Subcutaneous adipose tissue (tissue), 4 donors: ENCODE data around the gene CELF4. TPM values are rescaled to one million over a fixed set of nuclear protein-coding genes. Genes with fewer than 3 reads are reported as not detected.

Source experiments
- total RNA-seq, 4 donors: library from RNA; depleted of rRNA; stranded (reverse); fragments of >200 nt; gene quantifications; one replicate each; pipeline ENCODE4 v1.1.0, GENCODE V29; 2016
- TF ChIP-seq, protein P1 (sequence below): fragments of 450-650 bp; IDR thresholded peaks from one replicate; pipeline ENCODE4 v1.5.1; 2016; ENCODE audit warnings: low read depth, mild to moderate bottlenecking, control low read depth, antibody characterized with exemption, moderate library complexity

Gene CELF4
- total RNA-seq, 4 donors from 2014 or later = not detected

DNA sequence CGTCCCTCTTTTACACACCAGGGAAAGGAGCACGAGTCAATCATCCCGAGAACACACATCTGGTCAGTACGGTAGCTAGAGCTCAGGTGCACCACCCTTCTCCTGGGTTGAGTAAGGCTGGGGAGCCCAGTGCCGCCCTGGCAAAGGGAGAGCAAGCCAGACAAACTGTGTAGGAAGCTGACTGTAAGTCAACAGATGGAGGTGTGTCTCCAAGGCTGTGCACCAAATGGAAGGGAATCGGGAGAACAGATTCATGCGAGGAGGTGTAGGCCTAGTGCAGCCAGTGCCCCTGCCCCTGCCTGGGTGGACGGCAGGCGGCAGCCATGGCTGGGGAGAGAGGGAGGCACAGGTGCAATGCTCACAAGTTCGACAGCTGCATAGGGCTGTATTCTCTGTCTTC, 65.7 kb downstream of the CELF4 start:
- TF ChIP-seq, protein P1, sequence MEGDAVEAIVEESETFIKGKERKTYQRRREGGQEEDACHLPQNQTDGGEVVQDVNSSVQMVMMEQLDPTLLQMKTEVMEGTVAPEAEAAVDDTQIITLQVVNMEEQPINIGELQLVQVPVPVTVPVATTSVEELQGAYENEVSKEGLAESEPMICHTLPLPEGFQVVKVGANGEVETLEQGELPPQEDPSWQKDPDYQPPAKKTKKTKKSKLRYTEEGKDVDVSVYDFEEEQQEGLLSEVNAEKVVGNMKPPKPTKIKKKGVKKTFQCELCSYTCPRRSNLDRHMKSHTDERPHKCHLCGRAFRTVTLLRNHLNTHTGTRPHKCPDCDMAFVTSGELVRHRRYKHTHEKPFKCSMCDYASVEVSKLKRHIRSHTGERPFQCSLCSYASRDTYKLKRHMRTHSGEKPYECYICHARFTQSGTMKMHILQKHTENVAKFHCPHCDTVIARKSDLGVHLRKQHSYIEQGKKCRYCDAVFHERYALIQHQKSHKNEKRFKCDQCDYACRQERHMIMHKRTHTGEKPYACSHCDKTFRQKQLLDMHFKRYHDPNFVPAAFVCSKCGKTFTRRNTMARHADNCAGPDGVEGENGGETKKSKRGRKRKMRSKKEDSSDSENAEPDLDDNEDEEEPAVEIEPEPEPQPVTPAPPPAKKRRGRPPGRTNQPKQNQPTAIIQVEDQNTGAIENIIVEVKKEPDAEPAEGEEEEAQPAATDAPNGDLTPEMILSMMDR = no peak

DNA sequence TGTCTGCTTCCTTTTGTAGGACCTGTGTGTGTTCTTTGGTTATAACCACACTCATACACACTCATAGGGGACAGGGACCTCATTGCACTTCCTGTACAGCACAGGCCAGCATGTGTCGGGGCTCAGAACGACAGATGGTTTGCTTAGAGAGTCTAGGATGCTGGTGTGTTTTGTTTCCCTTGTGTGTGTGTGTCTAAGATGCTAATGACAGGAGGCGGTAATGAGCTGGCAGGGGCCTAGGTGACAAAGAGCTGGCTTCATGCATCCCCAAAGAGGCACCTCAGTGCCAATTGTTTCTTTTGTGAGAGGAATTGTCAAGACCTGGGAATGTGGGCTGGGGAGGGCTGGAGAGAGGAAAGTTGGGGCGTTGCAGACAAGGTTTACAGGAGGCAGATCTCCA, 66.6 kb downstream of the CELF4 start:
- TF ChIP-seq, protein P1 = no peak

DNA sequence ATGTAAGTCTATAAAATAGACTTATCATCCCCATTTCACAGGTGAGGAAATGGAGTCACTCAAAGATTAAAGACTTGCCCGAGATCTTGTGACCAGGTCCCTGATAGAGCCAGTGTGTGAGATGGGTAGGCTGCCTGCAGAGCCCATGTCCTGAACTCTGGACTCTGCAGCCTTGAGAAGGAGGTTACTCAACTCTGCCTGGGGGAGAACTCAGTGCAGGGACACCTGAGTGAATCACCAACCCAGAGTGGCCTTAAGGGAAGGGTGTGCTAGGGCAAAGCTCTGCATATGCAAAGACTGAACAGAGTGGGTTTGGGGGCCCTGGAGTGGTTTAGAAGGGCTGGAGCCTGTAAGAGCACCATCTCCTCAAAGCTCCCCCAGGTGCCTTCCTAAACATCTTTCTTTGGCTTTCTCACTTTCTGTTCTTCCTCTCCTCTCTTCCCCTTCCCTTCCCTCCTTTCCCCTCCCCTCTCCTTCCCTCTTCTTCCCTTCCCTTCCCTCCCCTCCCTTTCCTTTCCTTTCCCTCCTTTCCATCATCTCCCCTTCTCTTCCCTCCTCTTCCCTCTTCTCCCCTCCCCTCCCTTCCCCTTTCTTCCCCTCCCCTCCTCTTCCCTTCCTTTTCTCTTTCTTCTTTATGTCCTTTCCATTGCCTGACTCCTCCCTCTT, 67.6 kb downstream of the CELF4 start:
- TF ChIP-seq, protein P1 = no peak

DNA sequence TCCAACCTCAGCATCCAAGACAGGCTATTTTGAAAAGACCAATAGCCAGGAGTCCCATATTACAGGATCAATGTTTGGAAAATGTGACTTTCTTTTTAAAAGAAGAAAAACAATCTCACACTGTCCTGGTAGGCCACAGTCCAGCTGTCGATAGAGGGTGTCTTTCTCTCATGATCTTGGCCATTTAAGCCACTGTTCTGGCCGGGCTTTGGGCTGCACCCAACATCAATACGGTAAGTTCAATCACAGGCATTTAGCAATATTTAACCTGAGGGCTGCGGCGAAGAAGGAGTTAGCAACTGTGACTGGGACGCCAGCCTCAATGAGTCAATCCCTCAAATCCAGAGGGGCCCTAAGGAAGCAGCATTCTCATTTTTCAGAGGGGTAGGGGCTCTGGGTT, 69.0 kb downstream of the CELF4 start:
- TF ChIP-seq, protein P1 = no peak

DNA sequence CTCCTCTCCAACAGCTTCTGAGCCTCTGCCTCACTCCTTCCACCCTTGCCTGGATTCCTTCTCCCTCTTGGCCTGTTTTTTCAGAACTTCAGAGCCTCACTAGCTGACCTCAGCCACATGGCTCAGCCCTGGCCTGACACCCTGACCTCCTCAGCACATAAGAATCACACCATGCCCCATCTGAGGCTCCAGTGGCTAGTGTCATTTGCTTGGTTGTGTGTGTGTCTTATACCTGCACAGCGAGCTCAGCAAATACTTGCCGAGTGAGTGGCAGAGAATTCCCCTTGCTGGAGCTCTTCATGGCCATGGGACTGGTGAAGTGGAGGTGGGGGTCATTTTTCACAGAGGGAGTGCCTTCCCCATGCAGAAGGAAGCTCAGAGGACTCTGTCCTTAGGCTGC, 70.2 kb downstream of the CELF4 start:
- TF ChIP-seq, protein P1 = no peak

DNA sequence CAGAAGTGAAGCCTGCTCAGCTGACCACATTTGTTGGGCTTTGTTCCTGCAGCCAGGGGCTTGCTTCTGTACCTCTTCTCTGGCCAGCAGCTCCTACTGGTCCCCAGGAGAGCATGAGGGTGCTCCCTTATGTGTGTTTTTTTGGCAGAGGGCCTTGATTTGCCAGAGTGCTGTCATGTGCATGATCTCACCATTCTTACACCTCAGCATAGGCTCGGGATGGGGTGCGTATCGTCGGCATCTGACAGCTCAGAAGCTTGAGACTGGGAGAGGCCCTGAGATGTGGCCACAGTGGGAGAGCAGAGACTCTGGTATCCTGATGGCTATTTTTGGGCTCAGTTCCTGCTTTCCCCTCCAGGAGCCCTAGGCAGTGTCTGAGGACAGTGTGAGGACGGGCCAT, 71.2 kb downstream of the CELF4 start:
- TF ChIP-seq, protein P1 = no peak

DNA sequence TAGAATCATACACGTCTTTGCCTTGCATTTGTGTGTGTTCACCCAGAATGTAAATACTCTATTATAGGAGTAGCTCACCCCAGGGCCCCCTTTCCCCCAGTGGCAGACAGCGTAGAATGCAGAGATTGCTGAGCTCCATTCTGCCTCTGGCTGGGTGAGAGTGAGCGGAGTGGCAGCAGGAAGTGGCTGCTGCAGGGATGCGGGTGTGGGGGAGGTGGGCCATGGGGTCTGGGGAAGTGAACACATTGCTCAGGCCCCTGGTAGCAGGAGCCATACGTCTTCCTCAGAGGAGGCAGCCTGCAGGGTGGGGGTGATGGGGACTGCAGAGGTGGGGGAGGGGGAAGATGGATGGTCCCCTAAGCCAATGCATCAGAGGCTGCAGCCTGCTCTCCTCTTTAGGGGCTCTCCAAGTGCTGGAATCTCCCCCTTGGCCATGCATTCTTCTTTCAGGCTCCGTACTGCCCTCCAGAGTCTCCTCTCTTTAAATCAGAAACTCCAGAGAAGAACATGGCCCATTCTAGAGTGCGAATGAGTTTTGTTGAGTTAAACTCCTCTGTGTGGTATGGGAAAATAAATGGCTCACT, 72.2 kb downstream of the CELF4 start:
- TF ChIP-seq, protein P1 = no peak
